GM19351 (cell line): Measurements from ENCODE around the gene ARHGEF28.

Experiments used
- ATAC-seq: cut with Tn5 transposase; IDR thresholded peaks from one replicate; pipeline ENCODE4 v1.9.1; 2021; ENCODE audit warnings: mild to moderate bottlenecking, moderate library complexity; ENCODE audit not compliant: unreplicated experiment

The ARHGEF28 gene

GRCh38 chr5:73987915-73988314 lies 361.9 kb downstream of the ARHGEF28 start:
- no peak for ATAC-seq

- no peak for ATAC-seq
Measured at GRCh38 chr5:73989956-73990355, 364.0 kb downstream of the ARHGEF28 start.
